ENCODE results near the gene SIRT6.
"Not testable (repeated sequence)": the region's sequence is repeated elsewhere in the genome, so short reads cannot be mapped to it uniquely, and the experiment has no call there.

The SIRT6 gene

DNA sequence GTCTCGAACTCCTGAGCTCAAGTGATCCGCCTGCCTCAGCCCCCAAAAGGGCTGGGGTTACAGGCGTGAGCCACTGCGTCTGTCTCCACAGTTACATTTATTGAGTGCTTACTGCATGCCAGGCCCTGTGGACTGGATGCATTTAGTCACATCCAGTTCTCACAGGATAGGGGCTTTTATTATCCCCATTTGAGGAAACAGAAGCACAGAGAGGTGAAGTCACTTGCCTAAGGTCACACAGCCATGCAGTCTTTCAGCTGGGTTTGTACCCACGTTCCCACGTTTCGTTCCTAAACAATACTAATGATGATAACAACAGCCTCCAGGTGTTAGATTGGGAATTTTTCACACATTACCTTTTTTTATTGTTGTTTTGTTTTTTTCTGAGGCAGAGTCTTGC lies 37.8 kb upstream of the SIRT6 start:
- TF ChIP-seq, protein P1, sequence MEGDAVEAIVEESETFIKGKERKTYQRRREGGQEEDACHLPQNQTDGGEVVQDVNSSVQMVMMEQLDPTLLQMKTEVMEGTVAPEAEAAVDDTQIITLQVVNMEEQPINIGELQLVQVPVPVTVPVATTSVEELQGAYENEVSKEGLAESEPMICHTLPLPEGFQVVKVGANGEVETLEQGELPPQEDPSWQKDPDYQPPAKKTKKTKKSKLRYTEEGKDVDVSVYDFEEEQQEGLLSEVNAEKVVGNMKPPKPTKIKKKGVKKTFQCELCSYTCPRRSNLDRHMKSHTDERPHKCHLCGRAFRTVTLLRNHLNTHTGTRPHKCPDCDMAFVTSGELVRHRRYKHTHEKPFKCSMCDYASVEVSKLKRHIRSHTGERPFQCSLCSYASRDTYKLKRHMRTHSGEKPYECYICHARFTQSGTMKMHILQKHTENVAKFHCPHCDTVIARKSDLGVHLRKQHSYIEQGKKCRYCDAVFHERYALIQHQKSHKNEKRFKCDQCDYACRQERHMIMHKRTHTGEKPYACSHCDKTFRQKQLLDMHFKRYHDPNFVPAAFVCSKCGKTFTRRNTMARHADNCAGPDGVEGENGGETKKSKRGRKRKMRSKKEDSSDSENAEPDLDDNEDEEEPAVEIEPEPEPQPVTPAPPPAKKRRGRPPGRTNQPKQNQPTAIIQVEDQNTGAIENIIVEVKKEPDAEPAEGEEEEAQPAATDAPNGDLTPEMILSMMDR (IDR thresholded peaks at IDR 0.05) = no peak
- no peak for TF ChIP-seq ZFX (IDR thresholded peaks at IDR 0.05; ENCODE audit: borderline replicate concordance)
- no peak overlapping the region for H3K27ac ChIP-seq

DNA sequence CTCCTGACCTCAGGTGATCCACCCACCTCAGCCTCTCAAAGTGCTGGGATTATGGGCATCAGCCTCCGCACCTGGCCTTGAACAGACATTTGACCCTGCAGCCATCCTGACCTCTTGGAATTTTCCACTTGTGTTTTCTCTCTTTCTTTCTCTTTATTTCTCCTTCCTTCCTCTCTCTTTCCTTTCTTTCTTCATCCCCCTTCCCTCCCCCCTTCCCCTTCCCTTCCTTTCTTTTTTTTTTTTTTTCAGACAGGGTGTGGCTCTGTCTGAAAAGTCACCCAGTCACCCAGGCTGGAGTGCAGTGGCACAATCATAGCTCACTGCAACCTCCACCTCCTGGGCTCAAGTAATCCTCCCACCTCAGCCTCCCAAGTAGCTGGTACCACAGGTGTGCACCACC lies 36.2 kb upstream of the SIRT6 start:
- H3K27ac ChIP-seq = not testable (repeated sequence)

DNA sequence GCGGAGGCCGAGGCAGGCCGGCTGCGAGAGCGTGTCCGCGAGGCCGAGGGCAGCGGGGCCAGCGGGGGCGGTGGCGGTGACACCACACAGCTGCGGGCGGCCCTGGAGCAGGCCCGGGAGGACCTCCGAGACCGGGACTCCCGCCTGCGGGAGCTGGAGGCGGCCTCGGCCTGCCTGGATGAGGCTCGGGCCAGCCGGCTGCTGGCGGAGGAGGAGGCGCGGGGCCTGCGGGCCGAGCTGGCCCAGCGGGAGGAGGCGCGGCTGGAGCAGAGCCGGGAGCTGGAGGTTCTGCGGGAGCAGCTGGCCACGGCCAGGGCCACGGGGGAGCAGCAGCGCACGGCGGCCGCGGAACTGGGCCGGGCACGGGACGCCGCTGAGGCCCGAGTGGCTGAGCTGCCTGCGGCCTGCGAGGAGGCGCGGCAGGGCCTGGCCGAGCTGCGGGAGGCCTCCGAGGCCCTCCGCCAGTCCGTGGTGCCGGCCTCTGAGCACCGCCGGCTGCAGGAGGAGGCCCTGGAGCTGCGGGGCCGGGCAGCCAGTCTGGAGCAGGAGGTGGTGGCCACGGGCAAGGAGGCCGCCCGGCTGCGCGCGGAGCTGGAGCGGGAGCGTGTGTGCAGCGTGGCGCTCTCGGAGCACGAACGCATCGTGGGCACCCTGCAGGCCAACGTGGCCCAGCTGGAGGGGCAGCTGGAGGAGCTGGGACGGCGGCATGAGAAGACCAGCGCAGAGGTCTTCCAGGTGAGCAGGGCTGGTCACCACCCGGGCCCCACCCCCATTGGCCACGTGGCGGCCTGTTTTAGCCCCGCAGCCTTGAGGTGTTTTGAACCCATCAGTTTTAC lies 35.3 kb upstream of the SIRT6 start:
- no peak for TF ChIP-seq ZFX (IDR thresholded peaks at IDR 0.05; ENCODE audit: borderline replicate concordance)
- TF ChIP-seq, protein P1 (IDR thresholded peaks at IDR 0.05) = no peak

DNA sequence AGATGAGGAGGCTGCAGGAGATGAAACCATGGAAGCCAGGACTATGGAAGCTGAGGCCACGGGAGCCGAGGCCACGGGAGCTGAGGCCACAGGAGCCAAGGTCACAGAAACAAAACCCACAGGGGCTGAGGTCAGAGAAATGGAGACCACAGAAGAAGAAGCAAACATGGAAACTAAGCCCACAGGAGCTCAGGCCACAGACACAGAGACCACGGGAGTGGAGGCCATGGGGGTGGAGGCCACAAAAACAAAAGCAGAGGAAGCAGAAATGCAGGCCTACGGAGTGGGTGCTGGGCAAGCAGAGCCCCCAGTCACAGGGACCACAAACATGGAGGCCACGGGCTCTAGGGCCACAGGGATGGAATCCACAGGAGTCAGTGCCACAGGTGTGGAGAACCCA lies 34.5 kb upstream of the SIRT6 start:
- no peak for TF ChIP-seq ZFX (IDR thresholded peaks at IDR 0.05; ENCODE audit: borderline replicate concordance)
- TF ChIP-seq, protein P1 (IDR thresholded peaks at IDR 0.05) = no peak
- H3K27ac ChIP-seq = no peak overlapping the region

More for the DNA sequence above, 35.3 kb upstream of the SIRT6 start:
- no peak overlapping the region for H3K27ac ChIP-seq

DNA sequence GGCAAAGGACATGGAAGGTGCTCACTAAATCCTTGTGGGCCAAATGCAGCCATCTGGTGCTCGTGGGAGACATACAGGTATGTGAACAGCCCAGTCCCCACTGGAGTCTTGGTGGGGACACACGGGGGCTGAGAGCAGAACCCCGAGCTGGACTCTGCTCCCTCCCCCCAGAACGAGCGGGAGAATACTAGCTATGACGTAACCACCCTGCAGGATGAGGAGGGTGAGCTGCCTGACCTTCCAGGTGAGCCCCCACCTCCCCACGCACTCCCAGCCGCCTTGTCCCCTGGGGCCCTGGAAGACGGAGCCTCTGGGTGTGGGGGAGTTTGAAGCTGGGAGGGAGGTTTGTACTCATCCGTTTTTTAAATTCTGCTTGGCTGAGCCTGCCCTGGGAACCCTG lies 33.4 kb upstream of the SIRT6 start:
- no peak overlapping the region for H3K27ac ChIP-seq
- no peak for TF ChIP-seq ZFX (IDR thresholded peaks at IDR 0.05; ENCODE audit: borderline replicate concordance)
- TF ChIP-seq, protein P1 (IDR thresholded peaks at IDR 0.05) = no peak

DNA sequence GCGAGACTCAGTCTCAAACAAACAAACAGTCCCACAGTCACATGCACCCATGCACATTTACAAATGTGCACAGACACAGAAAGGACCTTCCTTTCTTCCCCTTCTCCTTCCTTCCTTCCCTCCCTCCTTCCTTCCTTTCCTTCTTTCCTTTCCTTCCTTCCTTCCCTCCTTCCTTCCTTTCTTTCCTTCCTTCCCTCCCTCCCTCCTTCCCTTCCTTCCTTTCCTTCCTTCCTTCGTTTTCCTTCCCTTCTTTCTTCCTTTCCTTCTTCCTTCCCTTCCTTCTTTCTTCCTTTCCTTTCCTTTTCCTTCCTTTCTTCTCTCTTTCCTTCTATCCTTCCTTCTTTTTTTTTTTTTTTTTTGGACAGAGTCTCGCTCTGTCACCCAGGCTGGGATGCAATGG lies 30.8 kb upstream of the SIRT6 start:
- TF ChIP-seq, protein P1 (IDR thresholded peaks at IDR 0.05) = no peak
- no peak for TF ChIP-seq ZFX (IDR thresholded peaks at IDR 0.05; ENCODE audit: borderline replicate concordance)
- H3K27ac ChIP-seq = no peak overlapping the region

DNA sequence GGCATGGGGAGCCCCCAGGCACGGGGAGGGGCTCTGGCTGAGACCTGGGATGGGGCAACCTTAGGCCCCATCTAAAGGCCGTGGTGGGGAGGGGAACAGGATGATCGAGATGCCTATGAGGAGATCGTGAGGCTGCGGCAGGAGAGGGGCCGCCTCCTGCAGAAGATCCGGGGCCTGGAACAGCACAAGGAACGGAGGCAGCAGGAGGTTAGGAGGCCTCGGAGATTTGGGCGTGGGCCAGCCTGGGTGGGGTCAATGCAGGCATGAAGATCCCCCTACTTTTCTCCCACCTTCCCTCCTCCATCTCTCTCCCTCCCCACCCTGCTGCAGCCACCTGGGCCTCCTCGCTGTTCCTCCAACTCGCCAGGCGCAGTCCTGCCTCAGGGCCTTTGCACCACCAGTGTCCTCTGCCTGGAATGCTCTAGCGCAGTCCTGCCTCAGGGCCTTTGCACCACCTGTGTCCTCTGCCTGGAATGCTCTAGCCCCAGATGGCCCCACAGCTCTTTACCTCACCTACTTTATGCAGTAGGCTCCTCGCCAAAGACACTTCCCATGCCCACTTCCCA lies 27.9 kb upstream of the SIRT6 start:
- no peak overlapping the region for H3K27ac ChIP-seq
- TF ChIP-seq, protein P1 (IDR thresholded peaks at IDR 0.05) = no peak
- TF ChIP-seq ZFX (IDR thresholded peaks at IDR 0.05; ENCODE audit: borderline replicate concordance) = no peak

Data from 22Rv1 (cell line).